ENCODE measurements around the gene LRP10.
"Not testable (repeated sequence)": the region's sequence is repeated elsewhere in the genome, so short reads cannot be mapped to it uniquely, and the experiment has no call there.

LRP10 gene, protein sequence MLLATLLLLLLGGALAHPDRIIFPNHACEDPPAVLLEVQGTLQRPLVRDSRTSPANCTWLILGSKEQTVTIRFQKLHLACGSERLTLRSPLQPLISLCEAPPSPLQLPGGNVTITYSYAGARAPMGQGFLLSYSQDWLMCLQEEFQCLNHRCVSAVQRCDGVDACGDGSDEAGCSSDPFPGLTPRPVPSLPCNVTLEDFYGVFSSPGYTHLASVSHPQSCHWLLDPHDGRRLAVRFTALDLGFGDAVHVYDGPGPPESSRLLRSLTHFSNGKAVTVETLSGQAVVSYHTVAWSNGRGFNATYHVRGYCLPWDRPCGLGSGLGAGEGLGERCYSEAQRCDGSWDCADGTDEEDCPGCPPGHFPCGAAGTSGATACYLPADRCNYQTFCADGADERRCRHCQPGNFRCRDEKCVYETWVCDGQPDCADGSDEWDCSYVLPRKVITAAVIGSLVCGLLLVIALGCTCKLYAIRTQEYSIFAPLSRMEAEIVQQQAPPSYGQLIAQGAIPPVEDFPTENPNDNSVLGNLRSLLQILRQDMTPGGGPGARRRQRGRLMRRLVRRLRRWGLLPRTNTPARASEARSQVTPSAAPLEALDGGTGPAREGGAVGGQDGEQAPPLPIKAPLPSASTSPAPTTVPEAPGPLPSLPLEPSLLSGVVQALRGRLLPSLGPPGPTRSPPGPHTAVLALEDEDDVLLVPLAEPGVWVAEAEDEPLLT

DNA sequence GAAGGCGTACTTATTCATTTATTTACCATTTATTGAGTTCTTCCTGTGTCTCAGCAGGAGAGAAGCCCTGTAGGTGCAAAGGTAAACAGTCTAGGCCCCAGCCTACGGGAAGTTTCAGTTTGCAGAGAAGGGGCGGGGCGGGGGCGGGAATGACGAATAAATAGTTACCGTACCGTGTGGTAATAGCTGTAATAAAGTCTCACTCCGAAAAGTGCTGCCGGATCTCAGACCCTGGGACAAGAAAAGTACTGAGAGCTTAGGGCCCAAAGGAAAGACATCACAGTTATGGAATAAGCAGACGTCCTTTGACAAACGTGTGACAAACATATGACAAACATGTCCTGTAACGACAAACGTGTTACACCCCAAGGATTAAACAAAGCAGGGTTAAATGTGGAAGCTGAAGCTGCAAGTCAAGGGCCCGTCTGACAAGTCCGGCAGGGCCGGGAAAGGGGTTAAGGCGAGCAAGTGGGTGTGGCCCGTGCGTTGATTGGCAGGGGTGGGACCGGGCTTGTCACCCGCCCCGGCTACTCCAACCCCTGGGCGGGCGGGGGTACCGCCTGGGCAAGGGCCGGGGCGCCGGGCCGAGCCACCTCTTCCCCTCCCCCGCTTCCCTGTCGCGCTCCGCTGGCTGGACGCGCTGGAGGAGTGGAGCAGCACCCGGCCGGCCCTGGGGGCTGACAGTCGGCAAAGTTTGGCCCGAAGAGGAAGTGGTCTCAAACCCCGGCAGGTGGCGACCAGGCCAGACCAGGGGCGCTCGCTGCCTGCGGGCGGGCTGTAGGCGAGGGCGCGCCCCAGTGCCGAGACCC, at the start of gene LRP10:
LRP10 (plus strand) TSS at position 517 of the 809 bp plus-strand sequence. CDS start 564 bp downstream, outside the sequence.
- Histone ChIP-seq H3K9me3 (ENCODE audit: control insufficient read depth, insufficient read depth, low read length) (no peaks in the 10 kb centered on the region), H3K36me3 (ENCODE audit: control insufficient read depth, insufficient read depth, low read length) (peaks cover 6% of the 10 kb centered on the region), H3K4me1 (ENCODE audit: control insufficient read depth, insufficient read depth, low read length) (peaks cover 9% of the 10 kb centered on the region), H3K4me3 (ENCODE audit: low read depth, low read length) (peak within 1 kb of the TSS; percentile 84), H3K27me3 (ENCODE audit: control insufficient read depth, insufficient read depth, low read length) (no peaks in the 10 kb centered on the region), H3K9ac (ENCODE audit: low read depth, low read length) (no peak within 1 kb of the TSS)

DNA sequence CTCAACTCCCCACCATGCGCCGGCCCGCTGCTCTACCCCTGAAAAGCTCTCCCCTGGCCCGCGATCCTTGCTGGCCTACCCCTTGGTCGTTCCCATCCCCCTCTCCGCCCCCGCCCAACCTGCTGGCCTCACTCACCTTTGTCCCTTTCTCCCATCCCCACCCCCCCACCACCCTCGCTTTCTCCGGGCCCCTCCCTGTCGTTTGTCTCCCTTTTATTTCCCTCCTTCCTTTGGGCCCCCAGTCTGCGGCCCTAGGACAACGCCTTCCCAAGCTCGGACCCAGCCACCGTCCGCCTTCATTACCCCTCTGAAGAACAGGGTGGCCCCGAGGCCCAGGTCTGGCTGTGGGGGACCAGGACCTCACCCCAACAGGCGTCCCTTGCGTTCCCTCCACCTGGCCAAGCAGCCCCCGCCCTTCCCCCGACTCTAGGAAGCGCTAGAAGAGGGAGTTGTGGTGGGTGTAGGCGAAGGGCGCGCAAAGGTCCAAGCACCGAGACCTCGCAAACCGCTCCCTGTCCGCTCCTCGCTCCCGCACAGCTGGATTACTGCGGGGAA, 49.4 kb upstream of the LRP10 start:
- Histone ChIP-seq H3K36me3 (ENCODE audit: control insufficient read depth, insufficient read depth, low read length) (no peaks in the 10 kb centered on the region), H3K9ac (ENCODE audit: low read depth, low read length) (peak overlapping the region; percentile 93), H3K4me3 (ENCODE audit: low read depth, low read length) (peak overlapping the region; percentile 88), H3K27me3 (ENCODE audit: control insufficient read depth, insufficient read depth, low read length) (peaks cover 2% of the 10 kb centered on the region), H3K9me3 (ENCODE audit: control insufficient read depth, insufficient read depth, low read length) (no peaks in the 10 kb centered on the region), H3K4me1 (ENCODE audit: control insufficient read depth, insufficient read depth, low read length) (peaks cover 20% of the 10 kb centered on the region)

DNA sequence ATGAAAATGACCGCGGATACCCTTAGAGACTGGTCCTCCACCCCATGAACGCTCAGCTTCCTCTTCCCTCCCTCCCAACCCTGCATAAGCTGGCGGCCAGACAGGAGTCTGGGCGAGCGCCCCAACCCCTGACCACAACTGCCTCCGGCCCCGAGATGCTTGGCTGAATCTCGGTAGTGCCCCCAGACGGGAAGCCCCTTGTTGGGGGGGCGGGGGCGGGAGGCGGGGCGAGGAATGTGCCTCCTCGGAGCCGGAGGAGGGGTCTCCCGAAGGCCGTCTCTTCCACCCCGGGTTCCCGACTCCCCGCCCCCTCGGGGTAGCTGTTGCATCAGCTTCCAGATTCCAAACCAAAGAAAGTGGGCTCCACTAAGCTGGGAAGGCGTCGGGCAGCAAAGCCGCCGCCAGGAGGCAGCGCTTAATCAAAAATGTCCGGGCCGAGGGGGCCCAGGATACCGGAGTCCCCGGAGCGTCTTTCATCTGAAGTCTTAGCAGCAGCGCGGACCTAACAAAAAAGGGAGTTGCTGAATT, 48.9 kb upstream of the LRP10 start:
- Histone ChIP-seq H3K9ac (ENCODE audit: low read depth, low read length) (peak overlapping the region; percentile 93), H3K4me3 (ENCODE audit: low read depth, low read length) (peak overlapping the region; percentile 88), H3K9me3 (ENCODE audit: control insufficient read depth, insufficient read depth, low read length) (no peaks in the 10 kb centered on the region), H3K4me1 (ENCODE audit: control insufficient read depth, insufficient read depth, low read length) (peaks cover 20% of the 10 kb centered on the region), H3K36me3 (ENCODE audit: control insufficient read depth, insufficient read depth, low read length) (no peaks in the 10 kb centered on the region), H3K27me3 (ENCODE audit: control insufficient read depth, insufficient read depth, low read length) (peaks cover 2% of the 10 kb centered on the region)

DNA sequence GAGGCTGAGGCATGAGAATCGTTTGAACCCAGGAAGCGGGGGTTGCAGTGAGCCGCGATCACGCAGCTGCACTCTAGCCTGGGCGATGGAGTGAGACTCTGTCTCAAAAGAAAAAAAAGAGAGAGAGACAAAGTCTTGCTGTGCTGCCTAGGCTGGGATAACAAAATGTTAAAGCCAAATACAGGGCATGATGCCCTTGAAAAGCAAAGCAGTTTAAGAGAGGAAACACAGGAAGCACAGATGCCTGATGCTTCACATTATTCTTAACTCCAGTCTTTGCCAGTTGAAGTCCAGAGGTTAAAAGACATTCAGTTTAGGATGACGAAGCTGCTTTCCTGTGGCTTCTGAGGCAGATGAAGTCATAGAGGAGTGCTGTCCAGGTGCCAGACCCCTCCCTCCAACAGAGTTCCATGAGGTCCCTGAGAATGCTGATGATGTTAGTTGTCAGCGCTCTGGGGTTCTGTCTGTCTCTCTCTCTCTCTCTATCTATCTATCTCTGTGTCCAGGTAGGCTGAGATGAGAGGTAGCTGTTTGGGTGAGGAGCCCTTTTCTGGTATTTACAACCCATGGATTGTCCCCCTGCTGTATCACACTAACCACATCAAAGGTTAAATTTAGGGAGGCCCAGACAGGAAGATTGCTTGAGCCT, 46.7 kb upstream of the LRP10 start:
- Histone ChIP-seq H3K9ac (ENCODE audit: low read depth, low read length) (no peak overlapping the region), H3K36me3 (ENCODE audit: control insufficient read depth, insufficient read depth, low read length) (no peaks in the 10 kb centered on the region), H3K4me1 (ENCODE audit: control insufficient read depth, insufficient read depth, low read length) (peaks cover 17% of the 10 kb centered on the region), H3K4me3 (ENCODE audit: low read depth, low read length) (no peak overlapping the region), H3K27me3 (ENCODE audit: control insufficient read depth, insufficient read depth, low read length) (peaks cover 2% of the 10 kb centered on the region), H3K9me3 (ENCODE audit: control insufficient read depth, insufficient read depth, low read length) (no peaks in the 10 kb centered on the region)

DNA sequence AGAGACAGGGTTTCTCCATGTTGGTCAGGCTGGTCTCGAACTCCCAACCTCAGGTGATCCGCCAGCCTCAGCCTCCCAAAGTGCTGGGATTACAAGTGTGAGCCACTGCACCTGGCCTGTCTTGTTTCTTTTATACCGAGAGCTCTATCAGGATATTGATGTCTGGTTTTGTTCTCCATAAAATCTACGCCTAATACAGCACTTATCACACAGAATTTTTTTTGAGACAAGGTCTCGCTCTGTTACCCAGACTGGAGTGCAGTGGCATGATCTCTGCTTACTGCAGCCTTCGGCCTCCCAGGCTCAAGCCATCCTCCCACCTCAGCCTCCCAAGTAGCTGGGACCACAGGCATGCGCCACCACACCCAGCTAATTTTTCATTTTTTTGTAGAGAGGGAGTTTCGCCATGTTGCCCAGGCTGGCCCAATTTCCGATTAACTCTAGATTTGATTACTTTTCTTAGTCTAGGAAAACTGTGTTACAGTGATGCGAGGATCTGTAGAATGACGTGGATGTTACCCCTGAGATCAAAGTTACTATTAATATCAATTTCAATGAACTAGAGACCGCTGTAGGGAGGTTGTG, 42.4 kb upstream of the LRP10 start:
- H3K9ac ChIP-seq (ENCODE audit: low read depth, low read length); H3K4me1 ChIP-seq (ENCODE audit: control insufficient read depth, insufficient read depth, low read length); H3K9me3 ChIP-seq (ENCODE audit: control insufficient read depth, insufficient read depth, low read length); H3K27me3 ChIP-seq (ENCODE audit: control insufficient read depth, insufficient read depth, low read length): not testable (repeated sequence)
- peaks cover 12% of the 10 kb centered on the region for H3K36me3 ChIP-seq (ENCODE audit: control insufficient read depth, insufficient read depth, low read length)
- peak overlapping the region; percentile 93 for H3K4me3 ChIP-seq (ENCODE audit: low read depth, low read length)

DNA sequence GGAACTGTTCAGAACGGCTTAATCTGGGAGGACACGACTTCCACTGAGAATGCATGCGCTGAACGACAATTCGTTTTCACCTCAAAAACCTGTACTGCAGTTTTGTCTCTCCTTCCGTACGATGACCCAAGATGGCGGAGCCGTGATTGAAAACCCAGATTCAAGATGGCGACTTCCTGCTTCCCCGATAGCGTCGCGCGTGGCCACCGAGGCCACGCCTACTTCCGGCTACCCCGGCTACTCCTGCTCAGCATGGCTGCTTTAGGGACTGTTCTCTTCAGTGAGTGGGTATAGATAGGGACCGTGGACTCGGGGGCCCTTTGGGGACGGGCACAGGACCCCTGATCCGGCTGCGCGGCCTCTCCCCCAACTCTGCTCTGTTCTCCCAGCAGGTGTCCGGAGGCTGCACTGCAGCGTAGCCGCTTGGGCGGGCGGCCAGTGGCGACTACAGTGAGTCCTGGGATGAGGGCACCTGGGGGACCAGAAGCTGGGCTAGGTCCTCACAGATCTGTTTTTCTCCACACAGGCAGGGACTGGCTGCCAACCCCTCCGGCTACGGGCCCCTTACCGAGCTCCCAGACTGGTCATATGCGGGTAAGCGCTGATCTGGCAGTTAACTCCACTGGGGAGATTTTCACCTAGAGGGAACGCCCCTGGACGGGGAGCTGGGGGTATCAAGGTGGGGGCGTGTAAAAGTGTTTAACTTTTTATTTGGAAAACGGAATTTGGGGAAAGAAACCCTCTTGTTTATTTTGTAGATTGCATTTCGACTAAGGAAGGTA, 41.7 kb upstream of the LRP10 start, which contains the start of gene MRPL52:
MRPL52 (plus strand) TSS at position 227 of the 782 bp plus-strand sequence; CDS start at position 253, 26 bp downstream.
- peak within 1 kb of the TSS; percentile 93 for H3K9ac ChIP-seq (ENCODE audit: low read depth, low read length)
- H3K4me3 ChIP-seq (ENCODE audit: low read depth, low read length): peak within 1 kb of the TSS; percentile 93
- H3K4me1 ChIP-seq (ENCODE audit: control insufficient read depth, insufficient read depth, low read length): peaks cover 4% of the 10 kb centered on the region
- H3K27me3 ChIP-seq (ENCODE audit: control insufficient read depth, insufficient read depth, low read length): no peaks in the 10 kb centered on the region
- H3K36me3 ChIP-seq (ENCODE audit: control insufficient read depth, insufficient read depth, low read length): peaks cover 17% of the 10 kb centered on the region
- no peaks in the 10 kb centered on the region for H3K9me3 ChIP-seq (ENCODE audit: control insufficient read depth, insufficient read depth, low read length)

DNA sequence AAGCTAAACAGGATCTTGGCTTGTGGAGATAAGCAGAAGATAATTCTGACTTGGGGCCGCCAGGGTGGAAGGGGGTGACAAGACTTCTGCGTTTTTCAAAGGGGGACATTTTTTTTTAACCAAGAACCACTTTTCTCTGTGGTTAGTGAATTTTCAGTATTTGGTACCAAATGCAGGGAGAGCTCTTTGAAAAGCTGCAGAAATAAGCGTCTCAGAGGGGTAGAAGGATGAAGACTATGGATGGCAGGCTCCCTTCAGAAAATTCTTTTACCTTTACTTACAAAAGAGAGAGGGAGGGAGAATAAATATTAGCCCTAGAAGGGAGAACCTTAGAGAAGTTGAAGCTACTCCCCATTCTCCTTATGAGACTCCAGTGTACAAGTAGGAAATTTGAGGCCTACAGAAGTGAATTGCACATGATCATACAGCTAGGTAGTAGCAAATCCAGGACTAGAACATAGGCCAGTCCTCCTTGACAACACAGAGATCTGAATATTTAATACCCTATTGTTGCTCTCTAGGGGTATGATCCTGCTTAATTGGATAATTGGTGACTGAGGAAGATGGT, 41.0 kb upstream of the LRP10 start:
- no peaks in the 10 kb centered on the region for H3K27me3 ChIP-seq (ENCODE audit: control insufficient read depth, insufficient read depth, low read length)
- peaks cover 2% of the 10 kb centered on the region for H3K4me1 ChIP-seq (ENCODE audit: control insufficient read depth, insufficient read depth, low read length)
- H3K4me3 ChIP-seq (ENCODE audit: low read depth, low read length): peak overlapping the region; percentile 93
- H3K9ac ChIP-seq (ENCODE audit: low read depth, low read length): peak overlapping the region; percentile 93
- no peaks in the 10 kb centered on the region for H3K9me3 ChIP-seq (ENCODE audit: control insufficient read depth, insufficient read depth, low read length)
- peaks cover 17% of the 10 kb centered on the region for H3K36me3 ChIP-seq (ENCODE audit: control insufficient read depth, insufficient read depth, low read length)

DNA sequence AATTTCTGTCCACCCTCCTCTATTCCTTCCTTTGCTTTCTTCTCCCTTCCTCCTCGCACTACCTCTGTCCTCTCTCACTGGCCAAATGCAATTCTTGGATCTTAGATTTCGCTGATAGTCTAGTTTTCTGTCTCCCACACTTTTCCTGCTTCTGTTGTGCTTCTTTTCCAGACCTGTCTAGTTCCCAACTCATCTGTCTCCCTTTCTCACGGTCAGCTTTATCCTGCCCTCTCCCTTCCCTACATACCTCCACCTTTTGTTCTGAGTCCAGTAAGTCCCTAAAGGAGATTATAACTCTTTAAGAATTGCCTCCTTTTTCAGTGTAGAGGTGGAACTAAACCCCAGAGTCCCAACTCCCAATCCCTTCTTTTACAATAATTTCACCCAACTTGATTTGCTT, 36.0 kb upstream of the LRP10 start:
- Histone ChIP-seq H3K27me3 (ENCODE audit: control insufficient read depth, insufficient read depth, low read length) (no peaks in the 10 kb centered on the region), H3K9ac (ENCODE audit: low read depth, low read length) (no peak overlapping the region), H3K9me3 (ENCODE audit: control insufficient read depth, insufficient read depth, low read length) (no peaks in the 10 kb centered on the region), H3K36me3 (ENCODE audit: control insufficient read depth, insufficient read depth, low read length) (peaks cover 17% of the 10 kb centered on the region), H3K4me1 (ENCODE audit: control insufficient read depth, insufficient read depth, low read length) (peaks cover 12% of the 10 kb centered on the region), H3K4me3 (ENCODE audit: low read depth, low read length) (no peak overlapping the region)

DNA sequence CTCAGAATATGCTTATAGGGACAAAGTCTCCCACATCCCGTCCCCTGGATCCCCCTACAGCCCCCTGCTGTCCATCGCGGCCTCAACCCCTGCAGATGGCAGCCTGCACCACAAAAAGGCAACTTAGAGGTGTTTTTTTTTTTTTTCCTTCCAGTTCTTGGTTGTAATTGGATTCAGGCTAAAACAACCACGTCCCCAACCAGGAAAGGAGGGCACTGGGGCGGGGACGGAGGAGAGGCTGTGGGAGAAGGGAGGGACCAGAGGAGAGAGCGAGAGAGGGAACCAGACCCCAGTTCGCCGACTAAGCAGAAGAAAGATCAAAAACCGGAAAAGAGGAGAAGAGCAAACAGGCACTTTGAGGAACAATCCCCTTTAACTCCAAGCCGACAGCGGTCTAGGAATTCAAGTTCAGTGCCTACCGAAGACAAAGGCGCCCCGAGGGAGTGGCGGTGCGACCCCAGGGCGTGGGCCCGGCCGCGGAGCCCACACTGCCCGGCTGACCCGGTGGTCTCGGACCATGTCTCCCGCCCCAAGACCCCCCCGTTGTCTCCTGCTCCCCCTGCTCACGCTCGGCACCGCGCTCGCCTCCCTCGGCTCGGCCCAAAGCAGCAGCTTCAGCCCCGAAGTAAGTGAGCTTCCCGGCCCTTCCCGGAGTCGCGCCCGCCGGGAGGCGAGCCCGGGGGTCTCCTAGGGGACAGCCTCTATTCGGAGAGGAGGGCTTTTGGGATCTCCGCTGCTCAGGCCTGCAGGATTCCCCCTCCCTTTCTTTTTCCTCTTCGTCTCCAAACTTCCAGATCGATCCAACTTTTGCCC, 35.0 kb upstream of the LRP10 start, which contains the start of gene MMP14:
MMP14 (plus strand) TSS at position 285 of the 813 bp plus-strand sequence; CDS start at position 518, 233 bp downstream.
- H3K36me3 ChIP-seq (ENCODE audit: control insufficient read depth, insufficient read depth, low read length): peaks cover 17% of the 10 kb centered on the region
- peak within 1 kb of the TSS; percentile 83 for H3K4me3 ChIP-seq (ENCODE audit: low read depth, low read length)
- H3K9ac ChIP-seq (ENCODE audit: low read depth, low read length): peak within 1 kb of the TSS; percentile 83
- H3K4me1 ChIP-seq (ENCODE audit: control insufficient read depth, insufficient read depth, low read length): peaks cover 10% of the 10 kb centered on the region
- no peaks in the 10 kb centered on the region for H3K9me3 ChIP-seq (ENCODE audit: control insufficient read depth, insufficient read depth, low read length)
- H3K27me3 ChIP-seq (ENCODE audit: control insufficient read depth, insufficient read depth, low read length): no peaks in the 10 kb centered on the region

All from iPS-15b (cell line).